K562 (cell line): ENCODE data around the gene EML5. TPM values are rescaled to one million over a fixed set of nuclear protein-coding genes. Genes with fewer than 3 reads are reported as not detected.

Experiments
- ATAC-seq: fragments of 200-7000 bp; cut with Tn5 transposase; 3 replicates; pipeline ENCODE4 v1.9.1; 2020; ENCODE audit warnings: moderate library complexity
- BruUV-seq: library from RNA; stranded (reverse); fragments of 400-500 nt; replicated peaks from 2 replicates; lab custom pipeline; 2021; lab: Mats Ljungman, UMichigan
- CTCF ChIA-PET: fragments of 300-600 bp; formaldehyde crosslinking; extraction: SDS; loops from one replicate; lab custom pipeline; 2021; ENCODE audit warnings: low intra/inter-chr PET ratio; lab: Yijun Ruan, JAX
- POLR2A ChIA-PET: fragments of 300-600, 350-650 bp; sonication (Branson Sonifier 250); formaldehyde crosslinking; extraction: SDS; loops from one replicate; lab custom pipeline; 2021; ENCODE audit warnings: antibody characterized with exemption, inconsistent platforms; lab: Yijun Ruan, JAX
- DNase-seq, 4 experiments: peaks; one replicate each; pipeline versions ENCODE4 v3.0.0 to v3.0.0-alpha.2; 2011 to 2018; ENCODE audit warnings: low spot score in 3 of 4, mixed read lengths in 3 of 4; ENCODE audit errors: extremely low read depth in 1 of 4
- FAIRE-seq: peaks from 2 replicates; lab custom pipeline; 2011; peaks lifted over from hg19 to GRCh38; lab: Jason Lieb, UNC
- H2AFZ ChIP-seq: 2 replicates; pipeline ENCODE4 v1.6.0; 2011; ENCODE audit warnings: low read depth, low read length, control low read depth, inconsistent platforms
- H3K27ac ChIP-seq: fragments of 200-600 bp; 3 replicates; pipeline ENCODE4 v1.8.0; 2011; ENCODE audit warnings: low read depth, mild to moderate bottlenecking, control low read depth, inconsistent platforms, low read length, moderate library complexity, mixed read lengths; ENCODE audit errors: extremely low read depth
- H3K27me3 ChIP-seq, 2 experiments: fragments of 300-600 bp in 1 of 2; 2 replicates in 1 of 2; 3 replicates in 1 of 2; pipeline versions ENCODE4 v1.6.0 to v1.8.0; 2011; ENCODE audit warnings: inconsistent platforms in 2 of 2, low read length in 2 of 2, mild to moderate bottlenecking in 1 of 2, mixed read lengths in 1 of 2, moderate library complexity in 1 of 2; ENCODE audit not compliant: control insufficient read depth in 2 of 2, insufficient read depth in 2 of 2
- H3K36me3 ChIP-seq: fragments of 300-600 bp; 3 replicates; pipeline ENCODE4 v1.8.0; 2011; ENCODE audit warnings: mild to moderate bottlenecking, low read length, inconsistent platforms; ENCODE audit not compliant: control insufficient read depth, insufficient read depth
- H3K4me1 ChIP-seq, 2 experiments: fragments of 200-600 bp in 1 of 2; replicated peaks in 1 of 2; 2 replicates in 1 of 2; 3 replicates in 1 of 2; pipeline versions ENCODE4 v1.5.1 to v1.8.0; 2011; ENCODE audit warnings: inconsistent platforms in 2 of 2, low read length in 2 of 2, mild to moderate bottlenecking in 1 of 2, mixed read lengths in 1 of 2, moderate library complexity in 1 of 2; ENCODE audit not compliant: control insufficient read depth in 2 of 2, insufficient read depth in 2 of 2
- H3K4me2 ChIP-seq: 2 replicates; pipeline ENCODE4 v1.6.1; 2011; ENCODE audit warnings: low read length, control low read depth, inconsistent platforms, mixed read lengths; ENCODE audit not compliant: insufficient read depth
- H3K4me3 ChIP-seq: fragments of 200-600 bp; sonication (generic), shearing (Covaris generic); 2 replicates; pipeline ENCODE4 v1.5.1; 2016; ENCODE audit warnings: control low read depth, inconsistent platforms
- H3K79me2 ChIP-seq: fragments of 200-600 bp; 3 replicates; pipeline ENCODE4 v1.8.0; 2011; ENCODE audit warnings: low read length, inconsistent platforms; ENCODE audit not compliant: control insufficient read depth, insufficient read depth
- H3K9ac ChIP-seq, 2 experiments: 2 replicates each; pipeline versions ENCODE4 v1.6.0 to v1.6.1; 2011; ENCODE audit warnings: low read depth in 2 of 2, low read length in 2 of 2, control low read depth in 1 of 2, inconsistent platforms in 1 of 2, mild to moderate bottlenecking in 1 of 2, mixed read lengths in 1 of 2; ENCODE audit not compliant: insufficient read depth in 1 of 2
- H3K9me1 ChIP-seq: one replicate; pipeline ENCODE4 v1.6.0; 2011; ENCODE audit warnings: inconsistent platforms, mild to moderate bottlenecking, low read length, moderate library complexity; ENCODE audit not compliant: control insufficient read depth, insufficient read depth
- H3K9me3 ChIP-seq: replicated peaks from 2 replicates; pipeline ENCODE4 v1.5.1; 2011; ENCODE audit warnings: low read depth, low read length, inconsistent platforms; ENCODE audit not compliant: control insufficient read depth, insufficient read depth
- H4K20me1 ChIP-seq: replicated peaks from 2 replicates; pipeline ENCODE4 v1.6.1; 2011; ENCODE audit warnings: low read length, inconsistent platforms, mixed read lengths; ENCODE audit not compliant: control insufficient read depth, insufficient read depth
- BCL6 ChIP-seq: fragments of 250-450 bp; sonication (Bioruptor Pico); IDR thresholded peaks from 2 replicates; pipeline ENCODE4 v1.4.0; 2020
- HMG20B ChIP-seq: fragments of 250-450 bp; sonication (Bioruptor Pico); IDR thresholded peaks from 2 replicates; pipeline ENCODE4 v1.5.0; 2021; ENCODE audit warnings: mild to moderate bottlenecking
- PHB ChIP-seq: fragments of 250-450 bp; sonication (Bioruptor Pico); IDR thresholded peaks from 2 replicates; pipeline ENCODE4 v1.5.0; 2021
- XRCC3 ChIP-seq: fragments of 450-650 bp; IDR thresholded peaks from 2 replicates; pipeline ENCODE4 v1.6.1; 2017; ENCODE audit warnings: mild to moderate bottlenecking, moderate library complexity
- ZNF699 ChIP-seq: fragments of 250-450 bp; sonication (Bioruptor Pico); IDR thresholded peaks from 2 replicates; pipeline ENCODE4 v1.8.0; 2021; ENCODE audit warnings: mild to moderate bottlenecking, moderate library complexity; ENCODE audit not compliant: insufficient replicate concordance
- WGBS: fragments of 100-300 bp; shearing (Covaris generic); methylation state at CpG from one replicate; pipeline ENCODE4 v1.1.6; 2016; ENCODE audit warnings: low coverage, mixed read lengths; ENCODE audit not compliant: insufficient coverage; ENCODE audit errors: missing lambda C conversion rate; 5-methylcytosine and 5-hydroxymethylcytosine counted together
- in situ Hi-C: fragments of 300-500 bp; cut with MboI; formaldehyde crosslinking; loops from 4 replicates; pipeline ENCODE4 v1.15.0; 2018; ENCODE audit warnings: inconsistent platforms, mixed read lengths
- intact Hi-C: fragments of 100-400 bp; cut with micrococcal nuclease; formaldehyde crosslinking; loops from 2 replicates; pipeline ENCODE4 v1.14.2; 2022
- polyA plus RNA-seq, 8 experiments: library from polyadenylated mRNA; depleted of rRNA in 4 of 8; stranded (reverse) in 5 of 8; unstranded in 3 of 8; fragments of >200 nt; fragmentation: Nextera tagmentation in 2 of 8; fragmentation: Illumina TruSeq in 1 of 8; extraction: Ambion mirVana in 2 of 8; extraction: Trizol in 1 of 8; gene quantifications; 2 replicates each; pipeline versions ENCODE4 v1.2.1 to v1.2.3, GENCODE V29; 2011 to 2014; ENCODE audit warnings: inconsistent platforms in 1 of 8, missing spikeins in 1 of 8
- total RNA-seq, 7 experiments: library from RNA; depleted of rRNA in 6 of 7; stranded (reverse); fragments of >200 nt in 6 of 7; fragmentation: Illumina TruSeq in 2 of 7; extraction: Trizol in 2 of 7; gene quantifications; 2 replicates each; pipeline versions ENCODE4 v1.2.1 to v1.2.3, GENCODE V29; 2011 to 2021; ENCODE audit warnings: low replicate concordance in 1 of 7
- TF ChIP-seq, protein P1 (sequence below): fragments of 450-650 bp; IDR thresholded peaks from 2 replicates; pipeline ENCODE4 v1.6.1; 2016; ENCODE audit warnings: low read depth, mild to moderate bottlenecking, moderate library complexity
- TF ChIP-seq, protein P2 (sequence below): fragments of 450-650 bp; formaldehyde crosslinking; conservative IDR thresholded peaks from 2 replicates; pipeline ENCODE4 v1.4.0; 2022; ENCODE audit warnings: mild to moderate bottlenecking, missing genetic modification characterization
- TF ChIP-seq, protein P3 (sequence below), 2 experiments: IDR thresholded peaks in 1 of 2; conservative IDR thresholded peaks in 1 of 2; 2 replicates each; pipeline ENCODE4 v1.6.1; 2016; ENCODE audit warnings: low read depth in 2 of 2, mild to moderate bottlenecking in 1 of 2, missing compliant biosample characterization in 1 of 2, missing genetic modification characterization in 1 of 2, moderate library complexity in 1 of 2

Gene EML5
- total and polyA plus RNA-seq, 9 of the 15 experiments (the other 6 are each of a cell fraction or from before 2014, with no cell fraction given) = 0.06 to 0.34 (median 0.22) TPM

DNA sequence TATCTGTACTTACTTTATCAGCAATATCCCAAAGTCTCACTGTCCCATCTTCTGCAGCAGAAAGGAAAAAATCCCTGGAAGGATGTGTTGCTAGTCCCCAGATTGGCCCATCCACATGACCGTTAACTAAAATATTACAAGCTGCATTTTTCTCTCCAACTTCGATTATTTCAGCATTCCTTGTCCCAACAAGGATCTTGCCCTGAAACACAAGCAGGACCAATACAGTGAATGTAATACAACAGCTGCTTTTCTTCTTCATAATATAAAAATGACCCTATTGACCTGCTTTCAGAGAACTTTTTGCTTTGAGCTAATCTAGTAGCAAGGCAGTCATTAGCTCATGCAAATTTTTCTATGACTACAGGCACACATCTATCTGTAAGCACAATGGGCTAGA lies 171.7 kb downstream of the EML5 start:
- no peak overlapping the region for H3K4me3 ChIP-seq
- no peaks in the 10 kb centered on the region for H3K36me3 ChIP-seq
- ATAC-seq (no peak), FAIRE-seq (no peak), DNase-seq (no peak)
- WGBS = 46% methylated on average over 2 of the region's 2 CpGs
- H3K79me2 ChIP-seq = no peaks in the 10 kb centered on the region
- H3K4me1 ChIP-seq = no peaks in the 10 kb centered on the region; a peak in 1 of 5 replicates
- POLR2A ChIA-PET = interaction anchor here (0.6 kb wide), 1 partner anchor 120 kb away, joined by 3 read pairs; no protein-coding TSS in a partner anchor
- intact Hi-C loops (no loop called here), in situ Hi-C loops (no loop called here)
- H3K9ac ChIP-seq = no peak overlapping the region
- H3K9me1 ChIP-seq = no peaks in the 10 kb centered on the region
- H2AFZ ChIP-seq = no peak overlapping the region
- no peak overlapping the region for H3K4me2 ChIP-seq
- H3K27me3 ChIP-seq = no peaks in the 10 kb centered on the region
- TF ChIP-seq, protein P1, sequence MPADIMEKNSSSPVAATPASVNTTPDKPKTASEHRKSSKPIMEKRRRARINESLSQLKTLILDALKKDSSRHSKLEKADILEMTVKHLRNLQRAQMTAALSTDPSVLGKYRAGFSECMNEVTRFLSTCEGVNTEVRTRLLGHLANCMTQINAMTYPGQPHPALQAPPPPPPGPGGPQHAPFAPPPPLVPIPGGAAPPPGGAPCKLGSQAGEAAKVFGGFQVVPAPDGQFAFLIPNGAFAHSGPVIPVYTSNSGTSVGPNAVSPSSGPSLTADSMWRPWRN = no peak
- TF ChIP-seq BCL6 (CRISPR knock-in tag) = no peak
- TF ChIP-seq ZNF699 = no peak
- TF ChIP-seq, protein P2, sequence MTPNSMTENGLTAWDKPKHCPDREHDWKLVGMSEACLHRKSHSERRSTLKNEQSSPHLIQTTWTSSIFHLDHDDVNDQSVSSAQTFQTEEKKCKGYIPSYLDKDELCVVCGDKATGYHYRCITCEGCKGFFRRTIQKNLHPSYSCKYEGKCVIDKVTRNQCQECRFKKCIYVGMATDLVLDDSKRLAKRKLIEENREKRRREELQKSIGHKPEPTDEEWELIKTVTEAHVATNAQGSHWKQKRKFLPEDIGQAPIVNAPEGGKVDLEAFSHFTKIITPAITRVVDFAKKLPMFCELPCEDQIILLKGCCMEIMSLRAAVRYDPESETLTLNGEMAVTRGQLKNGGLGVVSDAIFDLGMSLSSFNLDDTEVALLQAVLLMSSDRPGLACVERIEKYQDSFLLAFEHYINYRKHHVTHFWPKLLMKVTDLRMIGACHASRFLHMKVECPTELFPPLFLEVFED (CRISPR knock-in tag) = no peak
- TF ChIP-seq PHB (CRISPR knock-in tag) = no peak
- TF ChIP-seq, protein P3, sequence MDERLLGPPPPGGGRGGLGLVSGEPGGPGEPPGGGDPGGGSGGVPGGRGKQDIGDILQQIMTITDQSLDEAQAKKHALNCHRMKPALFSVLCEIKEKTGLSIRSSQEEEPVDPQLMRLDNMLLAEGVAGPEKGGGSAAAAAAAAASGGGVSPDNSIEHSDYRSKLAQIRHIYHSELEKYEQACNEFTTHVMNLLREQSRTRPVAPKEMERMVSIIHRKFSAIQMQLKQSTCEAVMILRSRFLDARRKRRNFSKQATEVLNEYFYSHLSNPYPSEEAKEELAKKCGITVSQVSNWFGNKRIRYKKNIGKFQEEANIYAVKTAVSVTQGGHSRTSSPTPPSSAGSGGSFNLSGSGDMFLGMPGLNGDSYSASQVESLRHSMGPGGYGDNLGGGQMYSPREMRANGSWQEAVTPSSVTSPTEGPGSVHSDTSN (CRISPR knock-in tag; IDR thresholded peaks at IDR 0.05; ENCODE audit: low read depth) = no peak
- TF ChIP-seq, protein P3 (tag; conservative IDR thresholded peaks at IDR 0.05; ENCODE audit: low read depth) = no peak
- TF ChIP-seq HMG20B (CRISPR knock-in tag) = no peak
- TF ChIP-seq XRCC3 = no peak
- BruUV-seq = no TSS peak
- H4K20me1 ChIP-seq = no peaks in the 10 kb centered on the region
- no peak overlapping the region for H3K27ac ChIP-seq
- CTCF ChIA-PET = no interaction called here
- no peaks in the 10 kb centered on the region for H3K9me3 ChIP-seq
